Pancreas (tissue), 10 donors: ENCODE measurements around the gene NETO2. TPM values are rescaled to one million over a fixed set of nuclear protein-coding genes. Genes with fewer than 3 reads are reported as not detected.

Experiments used
- ATAC-seq, 4 donors: fragments of 200-7000 bp; cut with Tn5 transposase; one replicate each; pipeline versions ENCODE4 v1.8.0 to v1.9.1; 2020; ENCODE audit warnings: mild to moderate bottlenecking in 4 of 4, moderate library complexity in 4 of 4
- DNase-seq, 6 donors: peaks; one replicate each; pipeline ENCODE4 v3.0.0-alpha.2; 2020
- FAIRE-seq: peaks from 2 replicates; lab custom pipeline; 2012; peaks lifted over from hg19 to GRCh38; lab: Jason Lieb, UNC
- H3K27ac ChIP-seq, 4 donors: fragments of 200-600 bp; sonication (generic); 1 replicate in 3 of 4; 2 replicates in 1 of 4; pipeline versions ENCODE4 v1.5.0 to v1.8.0; 2020
- H3K27me3 ChIP-seq, 4 donors: fragments of 200-600 bp; one replicate each; pipeline ENCODE4 v1.8.0; 2021
- H3K36me3 ChIP-seq, 3 donors: fragments of 200-600 bp; sonication (generic) in 1 of 3; one replicate each; pipeline versions ENCODE4 v1.5.0 to v1.8.0; 2020 to 2021
- H3K4me1 ChIP-seq, 3 donors: fragments of 200-600 bp; one replicate each; pipeline ENCODE4 v1.8.0; 2021
- H3K4me3 ChIP-seq, 4 donors: fragments of 200-600 bp; sonication (generic) in 2 of 4; one replicate each; pipeline versions ENCODE4 v1.5.0 to v1.8.0; 2020 to 2021
- H3K9me3 ChIP-seq, 4 donors: fragments of 200-600 bp; one replicate each; pipeline ENCODE4 v1.8.0; 2021
- CTCF ChIP-seq, 4 donors: fragments of 200-600 bp; sonication (generic) in 3 of 4; IDR thresholded peaks; one replicate each; pipeline versions ENCODE4 v1.5.0 to v1.8.0; 2021; ENCODE audit warnings: antibody characterized with exemption in 4 of 4
- WGBS, 2 donors: extraction: QIAGEN DNeasy Blood & Tissue Kit; methylation state at CpG; one replicate each; pipeline ENCODE4 v1.1.7; 2013; 5-methylcytosine and 5-hydroxymethylcytosine counted together
- intact Hi-C, 3 donors: fragments of 100-400 bp; cut with DNase I; formaldehyde crosslinking; loops; one replicate each; pipeline versions ENCODE4 v1.11.1 to v1.14.2; 2022
- polyA plus RNA-seq, 2 donors: library from polyadenylated mRNA; stranded (reverse); fragments of 200-250 nt; gene quantifications; one replicate each; pipeline ENCODE4 v1.2.3, GENCODE V29; 2013
- total RNA-seq, 6 donors: library from RNA; stranded (reverse); fragmentation: NEBNext Ultra II Directional in 4 of 6; extraction: Animal tissue kit (Norgen Biotek cat#: 25700) in 4 of 6; gene quantifications; one replicate each; pipeline versions ENCODE4 v1.2.1 to v1.2.4, GENCODE V29; 2021 to 2023
- donor health status: healthy with polysubstance abuse.
- donor health status: DM: no; HTN: no; CAD: no; lungs with moderate emphysema.
- donor health status: DM: no; HTN: no; CAD: no.
- donor health status: control.
- donor health status: control.
- donor health status: Bipolar disorder and iron deficiency.
- donor health status: DM: yes; HTN: yes; CAD: no.
- donor health status: DM: no; HTN: no; CAD: no.
- donor health status: DM: no; HTN: no; CAD: no.
- donor health status: DM: yes; HTN: yes; CAD: no.

The NETO2 gene
- total and polyA plus RNA-seq, 8 donors: 0.12 to 2.9 (median 0.57) TPM

GRCh38 chr16:47073223-47074155 lies 70.3 kb downstream of the NETO2 start:
- no peak for DNase-seq
- FAIRE-seq: no peak
- Histone ChIP-seq H3K27me3 (no peaks in the 10 kb centered on the region), H3K36me3 (no peaks in the 10 kb centered on the region), H3K27ac (no peak overlapping the region), H3K4me1 (no peaks in the 10 kb centered on the region), H3K9me3 (no peaks in the 10 kb centered on the region), H3K4me3 (no peak overlapping the region)
- intact Hi-C loops: no loop called here
- 41 to 45% methylated on average over 6 of the region's 6 CpGs for WGBS, 2 donors
- no peak for ATAC-seq
- no peak for TF ChIP-seq CTCF (IDR thresholded peaks at IDR 0.05)

GRCh38 chr16:47072158-47072557 lies 71.6 kb downstream of the NETO2 start:
- H3K36me3 ChIP-seq: no peaks in the 10 kb centered on the region
- WGBS, 2 donors: 80 to 85% methylated on average over 2 of the region's 2 CpGs
- intact Hi-C loops: no loop called here
- H3K27me3 ChIP-seq: no peaks in the 10 kb centered on the region
- TF ChIP-seq CTCF (IDR thresholded peaks at IDR 0.05): no peak
- H3K9me3 ChIP-seq: no peaks in the 10 kb centered on the region
- no peaks in the 10 kb centered on the region for H3K4me1 ChIP-seq
- ATAC-seq (no peak), FAIRE-seq (no peak), DNase-seq (no peak)
- H3K4me3 ChIP-seq: no peak overlapping the region
- H3K27ac ChIP-seq: no peak overlapping the region

- no peaks in the 10 kb centered on the region for H3K27me3 ChIP-seq
- no peak overlapping the region for H3K4me3 ChIP-seq
- no peaks in the 10 kb centered on the region for H3K9me3 ChIP-seq
- FAIRE-seq (no peak), ATAC-seq (no peak), DNase-seq (no peak)
- H3K27ac ChIP-seq: no peak overlapping the region
- no peaks in the 10 kb centered on the region for H3K4me1 ChIP-seq
- intact Hi-C loops: no loop called here
- 80 to 88% methylated on average over 11 of the region's 11 CpGs for WGBS, 2 donors
- H3K36me3 ChIP-seq: no peaks in the 10 kb centered on the region
- TF ChIP-seq CTCF (IDR thresholded peaks at IDR 0.05): no peak
These were observed 73.7 kb downstream of the NETO2 start for GRCh38 chr16:47069841-47070584.

GRCh38 chr16:47069313-47069712 lies 74.4 kb downstream of the NETO2 start:
- ATAC-seq (no peak), FAIRE-seq (no peak), DNase-seq (no peak)
- TF ChIP-seq CTCF (IDR thresholded peaks at IDR 0.05): no peak
- Histone ChIP-seq H3K4me1 (no peaks in the 10 kb centered on the region), H3K27me3 (no peaks in the 10 kb centered on the region), H3K36me3 (no peaks in the 10 kb centered on the region), H3K27ac (no peak overlapping the region), H3K4me3 (no peak overlapping the region), H3K9me3 (no peaks in the 10 kb centered on the region)
- intact Hi-C loops: no loop called here
- 78 to 82% methylated on average over 1 of the region's 1 CpG for WGBS, 2 donors
